Measurements from ENCODE around the gene CPED1.

DNA sequence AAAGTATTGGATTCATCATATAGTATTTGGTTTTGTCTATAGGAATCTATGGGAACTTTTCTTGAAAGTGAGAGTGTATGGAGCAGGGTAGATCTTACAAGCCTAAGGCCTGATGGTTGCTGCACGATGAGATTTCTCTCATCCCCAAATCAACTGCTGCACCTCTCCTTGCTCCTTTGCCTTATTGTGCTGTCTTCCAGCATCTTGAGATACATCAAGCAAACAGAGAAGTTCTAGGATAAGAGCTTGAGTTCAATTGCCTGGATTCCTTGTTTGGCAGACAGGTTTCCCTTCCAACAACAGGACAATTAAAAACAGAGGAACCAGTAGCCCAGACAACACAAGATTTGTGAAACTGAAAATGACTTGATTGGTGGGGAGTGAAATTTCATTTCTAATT is 56.6 kb downstream of the CPED1 start:
- TF ChIP-seq SP2 (tag by site-specific recombination; IDR thresholded peaks at IDR 0.05), result no peak
- TF ChIP-seq ZNF174 (tag by site-specific recombination; IDR thresholded peaks at IDR 0.05), result no peak
- TF ChIP-seq ZNF10 (tag by site-specific recombination; IDR thresholded peaks at IDR 0.05), result no peak
- TF ChIP-seq, protein P1, sequence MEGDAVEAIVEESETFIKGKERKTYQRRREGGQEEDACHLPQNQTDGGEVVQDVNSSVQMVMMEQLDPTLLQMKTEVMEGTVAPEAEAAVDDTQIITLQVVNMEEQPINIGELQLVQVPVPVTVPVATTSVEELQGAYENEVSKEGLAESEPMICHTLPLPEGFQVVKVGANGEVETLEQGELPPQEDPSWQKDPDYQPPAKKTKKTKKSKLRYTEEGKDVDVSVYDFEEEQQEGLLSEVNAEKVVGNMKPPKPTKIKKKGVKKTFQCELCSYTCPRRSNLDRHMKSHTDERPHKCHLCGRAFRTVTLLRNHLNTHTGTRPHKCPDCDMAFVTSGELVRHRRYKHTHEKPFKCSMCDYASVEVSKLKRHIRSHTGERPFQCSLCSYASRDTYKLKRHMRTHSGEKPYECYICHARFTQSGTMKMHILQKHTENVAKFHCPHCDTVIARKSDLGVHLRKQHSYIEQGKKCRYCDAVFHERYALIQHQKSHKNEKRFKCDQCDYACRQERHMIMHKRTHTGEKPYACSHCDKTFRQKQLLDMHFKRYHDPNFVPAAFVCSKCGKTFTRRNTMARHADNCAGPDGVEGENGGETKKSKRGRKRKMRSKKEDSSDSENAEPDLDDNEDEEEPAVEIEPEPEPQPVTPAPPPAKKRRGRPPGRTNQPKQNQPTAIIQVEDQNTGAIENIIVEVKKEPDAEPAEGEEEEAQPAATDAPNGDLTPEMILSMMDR (tag by site-specific recombination; IDR thresholded peaks at IDR 0.05), result no peak
- no peak for TF ChIP-seq ZNF76 (tag by site-specific recombination; IDR thresholded peaks at IDR 0.05; ENCODE audit: borderline replicate concordance, low read depth)
- TF ChIP-seq ZNF274 (IDR thresholded peaks at IDR 0.05; ENCODE audit: low read length), result no peak
- no peak for TF ChIP-seq ZNF274 (tag by site-specific recombination; IDR thresholded peaks at IDR 0.05; ENCODE audit: borderline replicate concordance)
- no peak for TF ChIP-seq ZNF707 (tag by site-specific recombination; IDR thresholded peaks at IDR 0.05)
- TF ChIP-seq, protein P2, sequence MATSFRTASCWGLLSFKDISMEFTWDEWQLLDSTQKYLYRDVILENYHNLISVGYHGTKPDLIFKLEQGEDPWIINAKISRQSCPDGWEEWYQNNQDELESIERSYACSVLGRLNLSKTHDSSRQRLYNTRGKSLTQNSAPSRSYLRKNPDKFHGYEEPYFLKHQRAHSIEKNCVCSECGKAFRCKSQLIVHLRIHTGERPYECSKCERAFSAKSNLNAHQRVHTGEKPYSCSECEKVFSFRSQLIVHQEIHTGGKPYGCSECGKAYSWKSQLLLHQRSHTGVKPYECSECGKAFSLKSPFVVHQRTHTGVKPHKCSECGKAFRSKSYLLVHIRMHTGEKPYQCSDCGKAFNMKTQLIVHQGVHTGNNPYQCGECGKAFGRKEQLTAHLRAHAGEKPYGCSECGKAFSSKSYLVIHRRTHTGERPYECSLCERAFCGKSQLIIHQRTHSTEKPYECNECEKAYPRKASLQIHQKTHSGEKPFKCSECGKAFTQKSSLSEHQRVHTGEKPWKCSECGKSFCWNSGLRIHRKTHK (tag by site-specific recombination; IDR thresholded peaks at IDR 0.05), result no peak
- no peak for TF ChIP-seq ZNF48 (tag by site-specific recombination; IDR thresholded peaks at IDR 0.05)
